Measurements from ENCODE around the gene RALGPS1. TPM values are rescaled to one million over a fixed set of nuclear protein-coding genes. Genes with fewer than 3 reads are reported as not detected.

Gene RALGPS1
- total RNA-seq, 4 donors from 2014 or later, result 27.3 to 42.1 (median 39.1) TPM

- Histone ChIP-seq H3K4me3 (replicated peaks in 1 of 3) (no peak overlapping the region), H3K9me3 (no peaks in the 10 kb centered on the region), H3K27ac (peak overlapping the region; percentile 60 to 82 (median 78)), H3K36me3 (no peaks in the 10 kb centered on the region), H3K27me3 (no peaks in the 10 kb centered on the region), H3K4me1 (peaks cover 24 to 30% of the 10 kb centered on the region in 2 donors)
- 65 to 81% methylated on average over 7 of the region's 7 CpGs for WGBS, 2 donors
- intact Hi-C loops (cut with DNase I), result no loop called here
- peak; percentile 58 to 79 for DNase-seq
- TF ChIP-seq POLR2A (IDR thresholded peaks at IDR 0.05) (no peak), CTCF (IDR thresholded peaks at IDR 0.05) (no peak)
Measured at GRCh38 chr9:126956917-126957686, 42.5 kb downstream of the RALGPS1 start.

GRCh38 chr9:126957687-126958053 lies 43.1 kb downstream of the RALGPS1 start:
- peaks cover 28 to 33% of the 10 kb centered on the region in 2 donors for H3K4me1 ChIP-seq
- no peak for TF ChIP-seq POLR2A (IDR thresholded peaks at IDR 0.05)
- no peak for TF ChIP-seq CTCF (IDR thresholded peaks at IDR 0.05)
- H3K36me3 ChIP-seq, result no peaks in the 10 kb centered on the region
- WGBS, 2 donors, result 72 to 79% methylated on average over 3 of the region's 3 CpGs
- intact Hi-C loops (cut with DNase I), result no loop called here
- no peak overlapping the region for H3K4me3 ChIP-seq (replicated peaks in 1 of 3)
- H3K27me3 ChIP-seq, result no peaks in the 10 kb centered on the region
- peak overlapping the region; percentile 60 to 82 (median 78) for H3K27ac ChIP-seq
- DNase-seq, result no peak
- no peaks in the 10 kb centered on the region for H3K9me3 ChIP-seq

GRCh38 chr9:126959336-126959735 lies 44.8 kb downstream of the RALGPS1 start:
- intact Hi-C loops (cut with DNase I), result no loop called here
- 63 to 75% methylated on average over 3 of the region's 3 CpGs for WGBS, 2 donors
- Histone ChIP-seq H3K27me3 (no peaks in the 10 kb centered on the region), H3K4me3 (replicated peaks in 1 of 3) (no peak overlapping the region), H3K4me1 (peaks cover 33 to 38% of the 10 kb centered on the region in 2 donors), H3K36me3 (no peaks in the 10 kb centered on the region), H3K9me3 (no peaks in the 10 kb centered on the region), H3K27ac (peak overlapping the region; percentile 22 to 32 (median 29))
- DNase-seq, result no peak
- TF ChIP-seq CTCF (IDR thresholded peaks at IDR 0.05), result no peak

GRCh38 chr9:126959917-126960316 lies 45.3 kb downstream of the RALGPS1 start:
- intact Hi-C loops (cut with DNase I), result no loop called here
- no peak for DNase-seq
- Histone ChIP-seq H3K27ac (no peak overlapping the region), H3K9me3 (no peaks in the 10 kb centered on the region), H3K27me3 (no peaks in the 10 kb centered on the region), H3K4me3 (replicated peaks in 1 of 3) (no peak overlapping the region), H3K4me1 (peaks cover 33 to 43% of the 10 kb centered on the region in 2 donors), H3K36me3 (no peaks in the 10 kb centered on the region)
- no peak for TF ChIP-seq POLR2A (IDR thresholded peaks at IDR 0.05)
- TF ChIP-seq CTCF (IDR thresholded peaks at IDR 0.05), result no peak

- no peak overlapping the region for H3K4me3 ChIP-seq (replicated peaks in 1 of 3)
- intact Hi-C loops (cut with DNase I), result no loop called here
- TF ChIP-seq CTCF (IDR thresholded peaks at IDR 0.05) (no peak), POLR2A (IDR thresholded peaks at IDR 0.05) (peak in 1 of 2 donors; percentile 42)
Measured at GRCh38 chr9:126962336-126962735, 47.8 kb downstream of the RALGPS1 start.

More at GRCh38 chr9:126962336-126962735, 47.8 kb downstream of the RALGPS1 start:
- peaks cover 27 to 42% of the 10 kb centered on the region in 2 donors for H3K4me1 ChIP-seq
- 22 to 61% methylated on average over 5 to 6 of the region's 6 CpGs for WGBS, 2 donors
- DNase-seq, result peak; percentile 77 to 82
- no peaks in the 10 kb centered on the region for H3K9me3 ChIP-seq
- H3K36me3 ChIP-seq, result no peaks in the 10 kb centered on the region
- no peaks in the 10 kb centered on the region for H3K27me3 ChIP-seq
- peak overlapping the region; percentile 87 to 98 (median 91) for H3K27ac ChIP-seq
